ENCODE measurements around the gene REELD1. TPM values are rescaled to one million over a fixed set of nuclear protein-coding genes. Genes with fewer than 3 reads are reported as not detected.

Gene REELD1
- total RNA-seq, 4 donors from 2014 or later, result 0.33 to 0.83 TPM; not detected in 2

DNA sequence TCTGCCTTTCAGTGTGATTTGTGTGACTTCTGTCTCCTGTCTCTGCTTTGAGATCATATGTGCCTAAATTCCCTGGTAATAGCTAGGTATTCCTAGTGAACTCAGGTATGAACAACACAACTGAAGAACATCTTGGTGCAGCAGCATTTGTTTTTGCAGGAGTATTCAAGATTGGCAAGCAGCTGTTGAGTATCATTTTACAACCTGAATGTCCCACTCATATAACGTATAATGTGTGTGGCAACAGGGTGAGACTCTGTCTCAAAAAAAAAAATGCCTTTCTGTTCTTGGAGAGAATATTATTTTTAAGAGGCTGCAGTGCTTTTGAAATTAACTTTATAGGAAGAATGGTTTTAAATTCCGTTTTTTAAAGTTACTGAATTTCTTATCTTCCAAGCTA, 31.1 kb upstream of the REELD1 start:
- DNase-seq (ENCODE audit: extremely low spot score), result no peak
- WGBS, result 90% methylated on average over 2 of the region's 2 CpGs
- no peaks in the 10 kb centered on the region for H3K27me3 ChIP-seq
- no peaks in the 10 kb centered on the region for H3K9me3 ChIP-seq
- intact Hi-C loops (cut with DNase I), result no loop called here
- H3K27ac ChIP-seq (replicated peaks in 1 of 4), result no peak overlapping the region
- no peak overlapping the region for H3K4me3 ChIP-seq
- TF ChIP-seq POLR2AphosphoS5 (IDR thresholded peaks at IDR 0.05), result no peak
- no peak for TF ChIP-seq POLR2A (IDR thresholded peaks at IDR 0.05; ENCODE audit: low read depth)
- TF ChIP-seq EP300 (IDR thresholded peaks at IDR 0.05), result no peak
- TF ChIP-seq, protein P1, sequence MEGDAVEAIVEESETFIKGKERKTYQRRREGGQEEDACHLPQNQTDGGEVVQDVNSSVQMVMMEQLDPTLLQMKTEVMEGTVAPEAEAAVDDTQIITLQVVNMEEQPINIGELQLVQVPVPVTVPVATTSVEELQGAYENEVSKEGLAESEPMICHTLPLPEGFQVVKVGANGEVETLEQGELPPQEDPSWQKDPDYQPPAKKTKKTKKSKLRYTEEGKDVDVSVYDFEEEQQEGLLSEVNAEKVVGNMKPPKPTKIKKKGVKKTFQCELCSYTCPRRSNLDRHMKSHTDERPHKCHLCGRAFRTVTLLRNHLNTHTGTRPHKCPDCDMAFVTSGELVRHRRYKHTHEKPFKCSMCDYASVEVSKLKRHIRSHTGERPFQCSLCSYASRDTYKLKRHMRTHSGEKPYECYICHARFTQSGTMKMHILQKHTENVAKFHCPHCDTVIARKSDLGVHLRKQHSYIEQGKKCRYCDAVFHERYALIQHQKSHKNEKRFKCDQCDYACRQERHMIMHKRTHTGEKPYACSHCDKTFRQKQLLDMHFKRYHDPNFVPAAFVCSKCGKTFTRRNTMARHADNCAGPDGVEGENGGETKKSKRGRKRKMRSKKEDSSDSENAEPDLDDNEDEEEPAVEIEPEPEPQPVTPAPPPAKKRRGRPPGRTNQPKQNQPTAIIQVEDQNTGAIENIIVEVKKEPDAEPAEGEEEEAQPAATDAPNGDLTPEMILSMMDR (IDR thresholded peaks at IDR 0.05), result no peak
- H3K36me3 ChIP-seq, result peaks cover 11 to 52% (median 32%) of the 10 kb centered on the region in 4 donors
- H3K4me1 ChIP-seq, result peaks cover 16 to 27% (median 23%) of the 10 kb centered on the region in 4 donors

DNA sequence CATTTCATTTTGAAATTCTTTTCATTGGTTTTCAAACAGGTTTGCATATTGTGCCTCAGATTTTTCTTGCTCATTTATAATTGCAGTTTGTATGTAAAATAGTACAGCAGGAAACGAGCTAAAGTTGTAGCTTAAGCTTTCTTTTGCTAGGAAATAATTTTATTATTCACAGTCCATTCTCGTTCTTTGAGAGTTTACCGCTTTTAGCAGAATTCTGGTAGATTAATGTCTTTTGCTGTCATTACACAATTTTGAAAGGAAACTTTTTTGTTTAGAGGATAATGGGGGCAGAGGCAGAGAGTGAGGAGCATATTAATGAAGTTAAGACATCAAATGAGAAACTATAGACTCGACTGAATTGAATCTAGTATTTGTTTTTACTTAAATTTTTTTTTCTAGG, 28.3 kb upstream of the REELD1 start:
- 93% methylated on average over 4 of the region's 4 CpGs for WGBS
- Histone ChIP-seq H3K4me1 (peaks cover 0 to 13% (median 11%) of the 10 kb centered on the region in 4 donors), H3K27ac (replicated peaks in 1 of 4) (no peak overlapping the region), H3K27me3 (no peaks in the 10 kb centered on the region), H3K36me3 (peaks cover 18 to 73% (median 48%) of the 10 kb centered on the region in 4 donors), H3K4me3 (no peak overlapping the region), H3K9me3 (no peaks in the 10 kb centered on the region)
- TF ChIP-seq, protein P1 (IDR thresholded peaks at IDR 0.05), result no peak
- no peak for TF ChIP-seq POLR2A (IDR thresholded peaks at IDR 0.05; ENCODE audit: low read depth)
- no peak for TF ChIP-seq EP300 (IDR thresholded peaks at IDR 0.05)
- intact Hi-C loops (cut with DNase I), result no loop called here
- DNase-seq (ENCODE audit: extremely low spot score), result no peak

DNA sequence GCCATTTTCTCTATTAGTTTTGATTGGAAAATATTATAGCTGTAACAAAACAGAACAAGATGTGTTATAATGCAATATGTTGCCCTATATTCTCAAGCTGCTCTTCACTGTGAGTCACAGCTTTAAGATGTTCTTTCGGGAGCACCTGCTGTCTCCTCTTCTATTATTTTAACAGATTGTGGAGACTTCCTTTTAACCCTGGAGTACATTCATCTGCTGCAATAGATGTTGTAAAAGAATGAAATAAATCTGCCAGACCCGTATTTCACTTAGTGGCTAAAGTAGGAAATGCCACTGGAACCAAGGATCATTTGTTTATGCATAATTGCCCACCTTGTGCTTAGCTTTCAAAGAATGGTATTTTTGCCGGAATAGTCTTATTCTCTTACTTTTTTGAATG, 27.7 kb upstream of the REELD1 start:
- intact Hi-C loops (cut with DNase I), result no loop called here
- TF ChIP-seq POLR2A (IDR thresholded peaks at IDR 0.05; ENCODE audit: low read depth) (no peak), EP300 (IDR thresholded peaks at IDR 0.05) (no peak), POLR2AphosphoS5 (IDR thresholded peaks at IDR 0.05) (no peak)
- TF ChIP-seq, protein P1 (IDR thresholded peaks at IDR 0.05), result no peak
- peaks cover 18 to 75% (median 49%) of the 10 kb centered on the region in 4 donors for H3K36me3 ChIP-seq
- peaks cover 0 to 17% (median 12%) of the 10 kb centered on the region in 4 donors for H3K4me1 ChIP-seq
- 84% methylated on average over 3 of the region's 3 CpGs for WGBS
- H3K27ac ChIP-seq (replicated peaks in 1 of 4), result no peak overlapping the region
- H3K27me3 ChIP-seq, result no peaks in the 10 kb centered on the region
- H3K4me3 ChIP-seq, result no peak overlapping the region
- DNase-seq (ENCODE audit: extremely low spot score), result no peak
- no peaks in the 10 kb centered on the region for H3K9me3 ChIP-seq

DNA sequence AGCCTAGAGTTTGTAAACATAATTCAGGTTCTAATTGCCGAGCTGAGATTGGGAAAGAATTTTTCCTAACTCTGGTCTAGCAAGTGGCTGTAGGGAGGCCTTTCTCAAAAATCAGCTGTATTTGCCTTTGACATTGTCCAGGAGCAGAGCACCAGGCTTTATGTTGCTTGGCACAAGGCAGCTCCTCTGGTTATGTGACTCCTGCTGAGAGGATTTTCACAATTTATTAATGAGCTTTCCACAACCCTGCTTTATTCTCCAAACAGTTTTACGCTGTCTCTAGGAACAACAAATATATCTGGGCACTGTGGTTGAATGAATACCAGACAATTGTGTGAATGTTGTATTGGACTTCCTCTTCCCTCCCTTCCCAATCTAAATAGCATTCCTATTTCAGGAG, 23.9 kb upstream of the REELD1 start:
- no peak for DNase-seq (ENCODE audit: extremely low spot score)
- no peaks in the 10 kb centered on the region for H3K9me3 ChIP-seq
- peak overlapping the region in 2 of 4 donors; percentile 3 to 17 for H3K27ac ChIP-seq (replicated peaks in 1 of 4)
- TF ChIP-seq POLR2AphosphoS5 (IDR thresholded peaks at IDR 0.05) (no peak), POLR2A (IDR thresholded peaks at IDR 0.05; ENCODE audit: low read depth) (no peak), EP300 (IDR thresholded peaks at IDR 0.05) (no peak)
- TF ChIP-seq, protein P1 (IDR thresholded peaks at IDR 0.05), result no peak
- H3K27me3 ChIP-seq, result no peaks in the 10 kb centered on the region
- H3K36me3 ChIP-seq, result peaks cover 18 to 55% (median 35%) of the 10 kb centered on the region in 4 donors
- intact Hi-C loops (cut with DNase I), result no loop called here
- H3K4me3 ChIP-seq, result no peak overlapping the region
- peaks cover 5 to 20% (median 14%) of the 10 kb centered on the region in 4 donors for H3K4me1 ChIP-seq
- WGBS, result 34% methylated on average over 2 of the region's 2 CpGs
